D721Med (cell line): ENCODE measurements around the gene FARS2.

ENCODE experiments used
- DNase-seq: peaks from one replicate; pipeline ENCODE4 v3.0.0; 2011; ENCODE audit warnings: low spot score; ENCODE audit not compliant: insufficient read length
- FAIRE-seq: peaks from 2 replicates; lab custom pipeline; 2011; peaks lifted over from hg19 to GRCh38; lab: Jason Lieb, UNC
- CTCF ChIP-seq: IDR thresholded peaks from 2 replicates; pipeline ENCODE4 v1.5.1; 2012; ENCODE audit warnings: mild to moderate bottlenecking, control low read depth; ENCODE audit not compliant: insufficient read depth; ENCODE audit errors: missing control alignments

The FARS2 gene

GRCh38 chr6:5776706-5777390 lies 515.5 kb downstream of the FARS2 start:
- FAIRE-seq (no peak), DNase-seq (no peak)
- no peak for TF ChIP-seq CTCF

- DNase-seq (no peak), FAIRE-seq (no peak)
- no peak for TF ChIP-seq CTCF
Measured at GRCh38 chr6:5778317-5778857, 517.1 kb downstream of the FARS2 start.

GRCh38 chr6:5778906-5779305 lies 517.6 kb downstream of the FARS2 start:
- no peak for TF ChIP-seq CTCF
- FAIRE-seq (no peak), DNase-seq (no peak)

GRCh38 chr6:5781019-5781418 lies 519.7 kb downstream of the FARS2 start:
- no peak for TF ChIP-seq CTCF
- FAIRE-seq, result no peak
- no peak for DNase-seq

GRCh38 chr6:5781966-5782556 lies 520.7 kb downstream of the FARS2 start:
- no peak for DNase-seq
- no peak for FAIRE-seq
- no peak for TF ChIP-seq CTCF

- DNase-seq, result no peak
- FAIRE-seq, result no peak
- no peak for TF ChIP-seq CTCF
Measured at GRCh38 chr6:5782783-5783547, 521.7 kb downstream of the FARS2 start.
